ENCODE measurements around the gene RAD51B. TPM values are rescaled to one million over a fixed set of nuclear protein-coding genes. Genes with fewer than 3 reads are reported as not detected.

The RAD51B gene
- total RNA-seq, 1 donor from 2014 or later, result 16.7 TPM

GRCh38 chr14:68140806-68141205 is 321.2 kb downstream of the RAD51B start:
- Mint-ChIP-seq H3K4me1 (peaks cover 45% of the 10 kb centered on the region), H3K27ac (ENCODE audit: unreplicated experiment) (no peak overlapping the region), H3K4me3 (no peak overlapping the region), H3K27me3 (ENCODE audit: low read depth) (no peaks in the 10 kb centered on the region), H3K36me3 (ENCODE audit: low read depth) (no peaks in the 10 kb centered on the region), H3K9me3 (no peaks in the 10 kb centered on the region)
- no peak for TF ChIP-seq CTCF (conservative IDR thresholded peaks at IDR 0.05)
- no peak for DNase-seq (ENCODE audit: low read depth, low spot score)

- no peak for TF ChIP-seq CTCF (conservative IDR thresholded peaks at IDR 0.05)
- H3K4me1 Mint-ChIP-seq, result peaks cover 45% of the 10 kb centered on the region
- H3K9me3 Mint-ChIP-seq, result no peaks in the 10 kb centered on the region
- DNase-seq (ENCODE audit: low read depth, low spot score), result no peak
- H3K36me3 Mint-ChIP-seq (ENCODE audit: low read depth), result peaks cover under 1% of the 10 kb centered on the region
- H3K4me3 Mint-ChIP-seq, result no peak overlapping the region
- no peak overlapping the region for H3K27ac Mint-ChIP-seq (ENCODE audit: unreplicated experiment)
- H3K27me3 Mint-ChIP-seq (ENCODE audit: low read depth), result no peaks in the 10 kb centered on the region
Measured at GRCh38 chr14:68141281-68142088, 321.9 kb downstream of the RAD51B start.

GRCh38 chr14:68143341-68143841 is 323.8 kb downstream of the RAD51B start:
- Mint-ChIP-seq H3K27me3 (ENCODE audit: low read depth) (no peaks in the 10 kb centered on the region), H3K27ac (ENCODE audit: unreplicated experiment) (no peak overlapping the region)

GRCh38 chr14:68144051-68144681 is 324.6 kb downstream of the RAD51B start:
- Mint-ChIP-seq H3K9me3 (peaks cover 8% of the 10 kb centered on the region), H3K36me3 (ENCODE audit: low read depth) (peaks cover 14% of the 10 kb centered on the region), H3K4me3 (no peak overlapping the region), H3K27me3 (ENCODE audit: low read depth) (no peaks in the 10 kb centered on the region), H3K27ac (ENCODE audit: unreplicated experiment) (no peak overlapping the region), H3K4me1 (peaks cover 21% of the 10 kb centered on the region)
- DNase-seq (ENCODE audit: low read depth, low spot score), result no peak
- no peak for TF ChIP-seq CTCF (conservative IDR thresholded peaks at IDR 0.05)

More at GRCh38 chr14:68143341-68143841, 323.8 kb downstream of the RAD51B start:
- Mint-ChIP-seq H3K36me3 (ENCODE audit: low read depth) (peaks cover 9% of the 10 kb centered on the region), H3K4me1 (peaks cover 28% of the 10 kb centered on the region), H3K9me3 (peaks cover 1% of the 10 kb centered on the region), H3K4me3 (no peak overlapping the region)
- DNase-seq (ENCODE audit: low read depth, low spot score), result no peak
- no peak for TF ChIP-seq CTCF (conservative IDR thresholded peaks at IDR 0.05)

GRCh38 chr14:68145036-68145435 is 325.5 kb downstream of the RAD51B start:
- Mint-ChIP-seq H3K27me3 (ENCODE audit: low read depth) (no peaks in the 10 kb centered on the region), H3K9me3 (peaks cover 12% of the 10 kb centered on the region), H3K36me3 (ENCODE audit: low read depth) (peaks cover 14% of the 10 kb centered on the region), H3K4me1 (peaks cover 12% of the 10 kb centered on the region), H3K4me3 (no peak overlapping the region), H3K27ac (ENCODE audit: unreplicated experiment) (no peak overlapping the region)
- no peak for DNase-seq (ENCODE audit: low read depth, low spot score)
- TF ChIP-seq CTCF (conservative IDR thresholded peaks at IDR 0.05), result no peak
